CD4-positive, alpha-beta T cell treated with Interleukin-17A for 4 hours (primary cell): ENCODE measurements around the gene LCN10.

Source experiments
- DNase-seq: peaks from one replicate; pipeline ENCODE4 v3.0.0-alpha.2; 2020; ENCODE audit warnings: mixed read lengths

LCN10 gene

DNA sequence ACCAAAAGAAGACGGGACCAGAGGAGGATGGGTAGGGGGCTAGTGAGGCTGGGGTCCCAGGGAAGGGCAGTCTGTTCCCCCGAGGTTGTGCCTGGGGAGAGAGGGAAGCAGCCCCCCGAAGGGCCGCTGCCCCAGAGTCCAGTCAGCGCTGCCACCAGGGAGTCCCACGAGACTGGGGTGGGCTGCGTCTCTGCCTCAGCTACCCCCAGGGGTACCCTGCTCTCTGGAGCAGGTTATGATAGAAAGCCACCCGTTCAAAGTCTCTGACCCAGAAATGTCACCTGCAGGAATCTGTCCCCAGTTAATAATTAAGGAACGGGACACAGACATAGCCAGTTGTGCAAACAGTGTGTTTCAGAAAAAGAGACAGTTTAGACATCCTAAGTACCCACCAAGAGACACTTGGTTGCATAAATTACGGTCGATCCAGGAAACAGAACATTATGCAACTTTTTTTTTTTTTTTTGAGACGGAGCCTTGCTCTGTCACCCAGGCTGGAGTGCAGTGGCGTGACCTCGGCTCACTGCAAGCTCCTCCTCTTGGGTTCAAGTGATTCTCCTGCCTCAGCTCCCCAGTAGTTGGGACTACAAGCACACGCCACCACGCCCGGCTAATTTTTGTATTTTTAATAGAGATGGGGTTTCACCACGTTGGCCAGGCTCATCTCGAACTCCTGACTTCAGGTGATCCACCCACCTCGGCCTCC, 44.8 kb downstream of the LCN10 start:
- DNase-seq: no peak

DNA sequence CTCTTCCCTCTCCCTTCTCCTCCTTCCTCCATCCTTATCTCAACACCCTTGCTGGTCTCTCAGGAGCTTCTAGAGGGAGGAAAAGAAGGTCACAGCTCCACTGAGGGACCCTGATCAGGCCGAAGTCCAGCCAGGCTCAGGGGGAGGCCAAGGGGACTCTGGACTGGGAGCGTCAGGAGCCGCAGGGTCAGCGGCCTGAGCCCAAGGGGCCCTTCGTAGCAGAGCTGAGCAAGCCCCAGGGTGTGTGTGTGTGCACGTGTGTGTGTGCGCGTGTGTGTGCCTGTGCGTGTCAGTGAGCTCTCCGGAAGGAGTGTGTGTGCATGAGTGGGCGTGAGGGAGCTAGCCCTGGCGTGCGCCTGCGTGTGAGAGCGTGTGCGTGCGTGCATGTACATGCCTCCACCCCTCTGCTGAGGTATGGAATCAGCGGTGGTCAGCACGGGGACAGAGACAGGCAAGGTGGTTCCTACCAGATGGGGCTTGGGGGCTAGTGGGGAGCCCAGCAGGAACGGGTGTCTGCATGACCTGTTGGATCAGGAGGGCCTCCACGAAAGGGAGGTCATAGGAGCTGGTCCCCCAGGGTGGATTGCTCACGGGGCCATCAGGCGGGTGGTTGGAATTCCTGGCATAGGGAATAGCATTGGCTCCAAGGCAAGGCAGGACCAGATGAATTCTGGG, 45.5 kb downstream of the LCN10 start:
- no peak for DNase-seq

DNA sequence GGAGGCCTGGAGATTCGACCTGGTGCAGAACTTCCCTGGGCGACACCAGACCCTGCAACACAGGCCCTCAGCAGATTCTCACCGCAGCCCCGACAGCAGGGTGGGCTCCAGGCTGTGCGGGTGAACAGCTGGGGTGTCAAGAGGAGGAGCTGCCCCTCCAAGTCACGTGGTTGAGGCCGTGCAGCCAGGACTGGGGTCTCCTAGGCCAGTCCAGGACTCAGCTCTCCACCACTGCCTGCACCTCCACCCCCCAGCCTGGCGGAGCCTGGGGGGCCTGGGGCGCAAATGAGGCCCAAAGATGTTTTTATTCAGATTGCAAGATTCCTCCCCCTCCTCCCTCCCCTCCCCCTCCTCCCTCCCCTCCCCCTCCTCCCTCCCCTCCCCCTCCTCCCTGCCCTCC, 46.2 kb downstream of the LCN10 start:
- no peak for DNase-seq

DNA sequence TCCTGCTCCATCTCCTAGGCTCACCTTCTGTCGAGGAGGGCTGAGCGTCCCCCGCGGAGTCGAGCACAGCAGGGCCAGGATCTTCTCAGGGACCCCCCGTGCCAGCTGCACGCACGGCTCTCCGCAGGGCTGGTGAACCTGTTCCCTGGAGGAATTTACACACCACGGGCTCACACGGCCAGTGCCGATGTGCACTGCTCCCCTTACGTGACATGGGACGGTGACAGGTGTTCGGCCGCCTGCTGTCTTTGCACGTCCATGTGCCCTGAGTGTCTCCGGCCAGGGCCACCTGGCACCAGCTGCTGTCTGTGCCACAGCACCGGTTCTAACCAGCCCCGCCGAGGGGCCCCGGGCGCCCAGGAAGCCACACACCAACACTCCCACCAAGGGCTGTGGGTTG, 46.8 kb downstream of the LCN10 start:
- DNase-seq: no peak

DNA sequence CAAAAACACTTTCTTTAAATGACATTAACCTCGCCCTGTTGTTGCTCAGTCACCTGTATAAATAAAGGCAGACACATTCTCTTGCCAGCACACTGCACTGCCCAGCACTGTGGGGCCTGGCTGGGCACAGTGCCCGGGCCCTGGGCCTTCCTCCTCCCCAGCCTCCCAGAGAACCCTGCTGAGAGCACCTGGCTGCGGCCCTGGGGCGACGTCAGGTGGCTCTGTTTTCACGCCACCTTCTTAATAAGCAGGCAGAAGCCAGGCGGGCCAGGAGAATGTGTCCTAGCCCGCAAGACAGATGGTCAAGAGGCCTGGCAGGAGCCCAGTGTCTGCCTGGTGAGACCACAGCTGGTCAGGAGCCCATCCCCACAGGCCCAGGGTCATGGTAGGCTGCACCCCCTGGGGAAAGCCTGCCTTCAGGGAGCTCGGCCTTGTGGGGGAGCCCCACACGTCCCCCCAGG, 47.3 kb downstream of the LCN10 start:
- no peak for DNase-seq

DNA sequence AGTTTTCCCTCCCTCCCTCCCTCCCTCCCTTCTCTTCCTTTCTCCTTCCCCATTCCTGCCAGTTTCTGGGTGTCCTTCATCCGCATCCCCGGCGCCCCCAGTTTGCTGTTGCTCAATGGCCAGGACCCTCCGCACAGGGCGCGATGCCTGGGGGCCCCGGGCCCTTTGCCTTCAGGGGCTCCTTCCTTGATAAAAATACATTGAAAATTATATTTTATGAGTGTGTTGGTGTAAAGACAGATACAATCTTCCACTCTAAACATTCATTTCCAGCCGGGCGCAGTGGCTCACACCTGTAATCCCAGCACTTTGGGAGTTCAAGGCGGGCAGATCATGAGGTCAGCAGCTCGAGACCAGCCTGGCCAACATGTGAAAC, 47.9 kb downstream of the LCN10 start:
- no peak for DNase-seq

DNA sequence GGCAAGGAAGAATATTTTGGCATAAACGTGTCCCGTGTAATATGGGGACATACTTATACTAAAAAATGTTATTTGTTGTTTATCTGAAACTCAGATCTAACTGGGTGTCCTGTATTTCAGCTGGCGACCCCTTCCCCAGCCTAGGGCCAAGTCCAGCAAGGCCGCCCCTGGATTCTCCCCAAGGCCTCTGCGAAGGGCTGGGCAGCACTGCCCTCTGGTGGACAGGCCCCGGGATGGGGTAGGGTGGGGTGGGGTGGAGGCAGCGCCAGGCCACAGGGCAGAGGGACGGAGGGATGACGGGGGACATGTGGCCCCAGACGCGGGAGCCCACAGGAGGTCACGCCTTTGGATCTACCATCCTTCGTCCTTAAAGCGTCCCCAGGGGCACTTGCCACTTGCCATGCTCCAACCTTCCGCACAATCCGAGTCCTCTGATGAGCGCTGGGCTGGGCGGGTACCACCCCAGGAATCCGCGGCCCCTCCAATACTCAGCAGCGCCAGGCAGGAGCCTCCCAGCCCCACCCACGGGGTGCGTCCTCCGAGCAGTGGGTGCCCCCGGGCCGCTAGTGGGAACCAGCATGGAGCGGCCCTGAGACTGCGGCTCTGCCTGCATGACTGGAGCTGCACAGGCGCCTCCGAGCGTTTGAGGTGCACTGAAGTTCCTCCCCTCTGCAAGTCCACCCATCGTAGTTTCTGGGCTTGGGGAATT, 48.4 kb downstream of the LCN10 start:
- DNase-seq: peak; percentile 41

DNA sequence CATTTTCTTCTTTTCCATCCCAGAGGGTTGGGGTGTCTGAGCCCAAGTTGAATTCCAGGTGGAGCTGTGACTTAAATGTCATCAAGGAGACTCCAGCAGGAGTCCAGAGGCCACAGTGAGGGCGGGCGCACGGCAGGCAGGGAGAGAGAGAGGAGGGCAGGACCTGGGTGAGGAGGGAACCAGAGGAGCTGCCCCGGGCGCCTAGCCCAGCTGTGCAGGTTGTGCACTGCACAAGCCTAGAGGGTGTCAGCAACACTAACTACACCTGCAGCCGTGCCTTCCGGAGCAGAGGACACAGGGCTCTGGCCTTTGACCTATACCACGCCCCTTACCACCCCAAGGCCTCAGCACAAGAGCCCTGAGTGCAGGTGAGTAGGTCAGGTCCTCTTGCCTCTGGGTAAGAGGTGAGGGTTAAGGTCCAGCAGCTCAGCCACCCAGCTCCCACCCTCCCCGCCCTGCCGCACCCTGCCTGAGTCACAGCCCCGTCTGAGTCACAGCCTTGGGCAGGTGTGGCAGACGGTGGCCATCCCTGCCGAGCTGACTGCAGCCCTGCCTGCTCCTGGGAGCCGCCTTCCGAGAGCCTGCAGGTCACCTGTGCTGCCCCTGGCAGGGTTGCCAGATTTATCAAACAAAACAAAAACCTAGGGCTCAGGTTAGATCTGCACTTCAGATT, 49.1 kb downstream of the LCN10 start:
- peak; percentile 17 for DNase-seq

DNA sequence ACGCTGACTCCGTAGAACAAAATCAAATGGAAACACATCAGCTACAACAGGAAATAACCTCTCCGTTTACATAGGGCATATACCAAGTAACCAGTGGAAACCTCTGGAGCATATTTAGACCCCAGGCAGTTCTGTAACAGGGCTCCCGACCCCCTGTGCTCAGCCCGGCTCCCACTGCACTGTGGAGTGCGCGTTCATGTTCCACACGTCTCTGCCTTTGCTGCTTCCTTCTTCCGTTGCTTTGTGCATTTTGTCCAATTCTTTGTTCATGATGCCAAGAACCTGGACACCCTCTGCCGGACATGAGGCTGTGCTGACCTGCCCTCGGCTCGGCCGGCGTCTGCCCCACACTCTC, 49.6 kb downstream of the LCN10 start:
- no peak for DNase-seq

DNA sequence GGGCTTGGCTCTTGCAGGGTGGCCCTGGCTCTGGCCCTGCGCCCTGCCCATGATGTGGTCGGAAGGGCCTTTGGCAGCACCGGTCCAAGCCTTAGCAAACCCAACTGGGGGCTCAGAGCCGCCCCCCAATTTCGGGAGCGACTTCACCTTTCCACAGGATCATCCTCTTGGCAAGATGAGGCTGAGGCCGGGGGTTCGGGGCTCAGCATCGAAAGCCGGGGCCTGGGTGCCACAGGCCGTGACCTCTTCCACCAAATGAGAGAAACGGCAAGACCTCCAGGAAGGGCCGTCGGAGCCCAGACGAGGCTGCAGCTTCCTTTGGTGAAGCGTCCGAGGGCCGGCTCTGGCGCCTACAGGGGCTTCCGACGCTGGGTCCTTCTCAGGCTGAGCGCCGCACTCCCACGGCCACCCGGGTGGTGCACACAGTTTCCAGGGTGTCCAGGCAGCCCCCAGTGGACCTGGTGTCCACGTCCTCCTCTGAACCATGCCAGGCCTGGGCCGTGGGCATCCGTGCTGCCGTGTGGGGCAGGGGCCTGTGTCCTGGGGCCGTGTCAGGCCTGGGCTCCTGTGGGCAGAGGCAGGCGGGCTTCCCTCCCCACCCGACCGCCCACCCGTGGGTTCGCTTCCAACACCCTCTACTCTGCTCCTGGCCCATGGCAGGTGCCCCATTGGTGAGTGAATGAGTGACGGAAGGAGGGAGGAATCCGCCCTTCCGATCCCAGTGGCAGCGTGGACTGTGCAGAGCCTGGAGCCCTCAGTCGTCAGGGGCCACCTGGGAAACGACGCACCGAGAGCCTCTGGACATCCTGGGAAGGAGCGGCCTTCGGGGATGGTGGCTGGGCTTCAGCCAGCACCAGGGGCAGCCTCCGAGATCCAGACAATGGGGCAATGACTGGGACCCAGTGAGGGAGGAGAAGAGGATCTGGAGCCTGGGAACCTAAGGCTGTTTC, 50.3 kb downstream of the LCN10 start:
- DNase-seq: no peak

DNA sequence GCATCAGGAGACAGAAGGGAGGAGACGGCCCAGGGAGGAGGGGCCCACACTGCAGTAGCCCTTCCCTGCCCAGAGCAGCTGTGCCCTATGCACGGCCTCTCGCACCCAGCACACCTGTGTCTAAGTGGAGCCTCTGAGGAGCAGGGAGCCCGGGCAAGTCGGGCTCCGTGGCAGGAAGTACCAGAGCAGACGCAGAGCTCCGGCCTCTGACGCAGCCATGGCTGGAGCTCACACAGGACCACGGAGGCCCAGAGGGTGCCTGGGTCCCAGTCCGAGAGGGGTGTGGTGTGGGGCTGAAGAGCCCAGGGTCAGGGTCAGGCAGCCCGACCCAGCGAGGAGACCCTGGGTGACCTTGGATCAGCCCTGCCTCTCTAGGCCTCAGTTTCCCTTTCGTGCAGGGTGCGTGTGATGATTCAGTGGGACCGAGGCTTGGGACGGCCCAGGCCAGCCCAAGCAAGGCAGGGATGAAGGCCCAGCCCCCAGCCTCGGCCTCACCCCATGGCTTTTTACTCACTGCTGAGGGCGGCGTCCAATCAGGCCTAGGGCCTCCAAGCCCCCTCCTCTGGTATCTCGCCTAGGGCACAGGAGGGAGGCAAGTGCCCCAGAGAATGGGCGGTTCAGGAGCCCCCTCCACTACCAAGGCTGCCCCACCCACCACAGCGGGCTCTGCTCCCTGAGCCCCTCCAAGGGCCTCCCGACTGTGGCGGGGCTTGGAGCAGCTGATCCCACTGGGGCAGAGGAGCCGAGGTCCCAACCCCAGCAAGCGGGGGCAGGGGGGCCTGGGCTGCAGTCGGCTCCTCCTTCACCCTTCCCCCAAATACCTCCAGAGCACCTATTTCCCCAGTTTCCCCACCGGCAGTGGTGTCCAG, 51.2 kb downstream of the LCN10 start:
- DNase-seq: no peak

DNA sequence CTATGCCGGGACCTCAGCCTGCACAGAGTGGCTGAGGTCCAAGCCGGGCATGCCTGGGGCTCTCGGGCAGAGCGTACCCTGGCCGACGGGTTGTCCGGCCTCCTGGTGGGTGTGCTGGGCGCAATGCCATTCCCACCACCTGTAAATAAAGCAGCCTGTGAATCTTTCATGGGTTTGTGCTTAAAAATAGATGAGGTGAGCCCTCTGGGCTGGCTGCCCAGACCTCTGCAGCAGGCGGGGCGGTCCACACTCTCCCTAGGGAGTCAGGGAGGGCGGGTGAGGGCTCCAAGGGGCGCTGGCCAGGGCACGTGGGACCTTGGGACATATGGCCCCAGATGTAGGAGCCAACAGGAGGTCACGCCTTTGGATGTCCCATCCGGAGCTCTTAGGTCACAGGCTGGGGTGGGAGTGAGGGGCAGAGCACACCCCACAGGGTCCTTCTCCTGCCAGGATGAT, 51.9 kb downstream of the LCN10 start:
- no peak for DNase-seq

DNA sequence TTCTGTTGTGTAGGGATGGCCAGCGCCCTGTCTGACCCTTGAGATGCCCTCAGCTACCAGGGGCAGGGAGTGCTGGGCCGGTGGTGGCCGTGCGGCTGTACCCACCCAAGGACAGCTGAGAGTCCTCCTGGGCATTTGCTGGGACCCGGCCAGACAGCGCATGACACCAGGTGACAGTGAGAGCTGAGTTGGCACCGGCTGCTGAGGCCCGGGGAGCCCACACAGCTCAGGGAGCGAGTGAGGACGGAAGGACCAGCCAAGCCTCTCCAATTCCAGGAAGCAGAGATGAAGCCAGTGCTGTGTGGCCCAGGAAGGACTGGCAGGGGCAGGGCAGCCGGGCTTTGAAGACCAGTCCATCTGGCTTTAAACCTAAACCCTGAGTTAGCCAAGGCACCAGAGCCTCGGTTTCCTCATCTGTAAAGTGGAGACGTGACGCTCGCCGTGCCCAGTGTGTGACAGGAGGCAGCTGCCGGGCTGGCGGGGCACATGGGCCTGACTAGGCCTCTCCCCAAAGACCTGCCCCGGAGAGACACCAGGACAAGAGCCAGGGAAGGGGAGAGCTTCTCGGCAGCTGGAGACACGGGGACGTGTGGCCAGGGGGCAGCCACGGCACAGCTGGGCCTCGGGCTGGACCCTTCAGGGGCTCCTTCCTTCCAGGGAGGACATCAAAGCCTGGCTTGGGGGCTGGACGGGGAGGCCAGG, 52.5 kb downstream of the LCN10 start:
- DNase-seq: no peak

DNA sequence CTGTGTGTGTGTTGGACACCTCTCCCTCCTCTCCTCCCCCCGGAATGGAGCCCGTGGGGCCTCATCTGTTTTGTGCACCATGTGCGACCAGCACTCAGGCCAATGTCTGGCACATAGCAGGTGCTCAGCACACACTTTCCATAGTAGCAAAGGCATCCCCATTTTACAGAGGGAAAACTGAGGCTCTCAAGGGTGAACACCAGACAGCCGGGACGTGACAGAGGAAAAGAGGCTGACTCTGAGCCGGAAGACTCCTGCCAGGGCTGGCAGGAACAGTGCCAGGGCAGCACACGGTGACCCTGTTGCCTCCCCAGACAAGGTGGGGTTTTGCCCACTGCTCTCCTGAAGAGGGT, 53.7 kb downstream of the LCN10 start:
- DNase-seq: no peak

DNA sequence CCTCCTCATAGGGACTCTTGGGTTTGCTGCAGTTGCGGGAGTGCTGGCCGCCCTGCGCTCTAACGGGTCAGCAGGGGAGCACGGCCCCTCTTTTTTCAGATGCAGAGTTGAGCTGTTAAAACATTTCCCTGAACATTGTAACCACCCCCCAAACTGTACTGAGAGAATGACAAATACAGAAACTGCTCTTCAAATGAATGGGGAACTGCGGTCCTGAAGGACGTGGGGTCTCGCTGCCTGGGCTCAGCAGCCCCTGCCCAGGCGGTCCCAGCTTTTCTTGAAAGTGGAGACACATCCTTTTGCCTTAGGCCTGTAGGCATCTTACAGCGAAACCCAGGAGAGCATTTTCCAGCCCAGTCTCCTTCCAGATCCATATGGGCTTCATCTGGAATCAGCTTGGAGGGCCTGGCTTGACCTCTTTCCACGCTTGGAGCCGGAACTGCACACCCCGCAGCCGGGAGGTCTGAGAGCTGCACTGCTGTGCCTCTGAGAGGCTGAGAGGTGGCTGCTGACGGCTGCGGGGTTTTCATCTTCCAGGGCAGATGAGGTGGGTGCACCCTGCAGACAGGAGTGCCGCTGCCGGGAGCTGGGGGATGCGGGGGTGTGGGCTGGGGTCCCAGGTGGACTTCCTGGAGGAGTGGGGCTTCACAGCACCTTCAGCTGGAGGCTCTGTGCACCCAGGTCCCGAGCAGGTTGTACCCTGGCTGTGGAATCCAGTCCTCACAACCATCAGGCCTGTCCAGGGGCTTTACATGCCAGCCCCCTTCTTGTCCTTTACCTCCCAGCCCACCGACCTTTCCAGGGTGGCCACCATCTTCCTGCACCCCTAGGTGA, 54.2 kb downstream of the LCN10 start:
- no peak for DNase-seq
